GM21825 (cell line): ENCODE data around the gene DNAH10.
A peak's percentile ranks its signal among the peaks of the same experiment; 100 is the strongest.
"Not testable (repeated sequence)": the region's sequence is repeated elsewhere in the genome, so short reads cannot be mapped to it uniquely, and the experiment has no call there.

Source experiments
- ATAC-seq: cut with Tn5 transposase; IDR thresholded peaks from one replicate; pipeline ENCODE4 v1.9.1; 2021; ENCODE audit warnings: mild to moderate bottlenecking, moderate library complexity; ENCODE audit not compliant: unreplicated experiment

DNAH10 gene

GRCh38 chr12:123748161-123748560, 13.9 kb upstream of the DNAH10 start:
- ATAC-seq: no peak

- ATAC-seq: no peak
These were observed 13.4 kb upstream of the DNAH10 start for GRCh38 chr12:123748661-123749060.

DNA sequence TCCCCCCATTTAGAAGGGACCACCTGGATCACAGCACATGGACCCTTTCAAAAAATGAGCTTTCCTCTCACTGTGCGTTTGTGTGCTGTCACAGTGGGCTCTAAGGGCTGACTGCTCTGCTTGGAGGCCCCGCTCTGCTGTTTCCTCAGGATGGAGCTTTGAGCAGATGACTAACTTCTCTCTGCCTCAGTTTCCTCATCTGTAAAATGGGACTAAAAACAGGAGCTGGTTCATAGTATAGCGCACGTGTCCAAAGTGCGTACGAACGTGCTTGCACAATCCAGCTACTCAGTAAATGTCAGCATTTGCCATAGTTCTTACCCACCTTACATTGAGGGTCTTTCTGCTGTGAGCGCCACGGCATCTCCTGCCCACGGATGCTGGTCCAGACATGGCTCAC, 12.7 kb upstream of the DNAH10 start:
- ATAC-seq: no peak

DNA sequence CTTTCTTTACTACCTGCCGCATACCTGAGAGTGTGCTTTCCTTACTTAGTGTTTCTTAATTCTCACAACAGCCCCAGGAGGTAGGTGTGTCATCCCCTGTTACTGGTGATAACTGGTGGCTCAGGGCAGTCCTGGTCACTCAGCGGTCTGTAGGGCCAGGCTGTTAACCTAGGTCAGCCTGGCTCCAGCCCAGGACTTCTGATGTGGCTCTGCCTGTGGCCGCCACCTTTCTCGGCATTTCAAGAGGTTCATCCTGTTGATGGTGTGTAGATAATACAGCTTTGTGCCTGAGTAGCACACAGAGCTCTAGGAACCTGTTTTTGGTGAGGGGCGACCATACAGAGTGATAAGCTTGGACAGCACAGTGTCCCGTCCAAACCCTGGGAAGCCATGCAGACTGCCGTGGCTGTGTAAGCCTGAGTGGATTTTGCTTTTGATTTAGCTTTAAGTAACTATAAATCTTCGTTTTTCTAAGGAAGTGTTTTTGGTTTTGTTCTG, 11.9 kb upstream of the DNAH10 start:
- no peak for ATAC-seq

GRCh38 chr12:123752046-123752445, 10.1 kb upstream of the DNAH10 start:
- ATAC-seq: no peak

- no peak for ATAC-seq
These were observed 7.9 kb upstream of the DNAH10 start for GRCh38 chr12:123754041-123754772.

GRCh38 chr12:123757561-123757960, 4.5 kb upstream of the DNAH10 start:
- ATAC-seq: no peak

GRCh38 chr12:123760267-123760938, 1.7 kb upstream of the DNAH10 start:
- ATAC-seq: no peak

- ATAC-seq: no peak
These were observed 583 bp downstream of the DNAH10 start for GRCh38 chr12:123762715-123763052.

- no peak for ATAC-seq
These were observed 992 bp downstream of the DNAH10 start for GRCh38 chr12:123763093-123763492.

- no peak for ATAC-seq
These were observed 2.0 kb downstream of the DNAH10 start for GRCh38 chr12:123764109-123764508.

GRCh38 chr12:123765504-123766035, 3.5 kb downstream of the DNAH10 start:
- ATAC-seq: no peak

GRCh38 chr12:123767613-123768012, 5.5 kb downstream of the DNAH10 start:
- peak; percentile 91 for ATAC-seq

DNA sequence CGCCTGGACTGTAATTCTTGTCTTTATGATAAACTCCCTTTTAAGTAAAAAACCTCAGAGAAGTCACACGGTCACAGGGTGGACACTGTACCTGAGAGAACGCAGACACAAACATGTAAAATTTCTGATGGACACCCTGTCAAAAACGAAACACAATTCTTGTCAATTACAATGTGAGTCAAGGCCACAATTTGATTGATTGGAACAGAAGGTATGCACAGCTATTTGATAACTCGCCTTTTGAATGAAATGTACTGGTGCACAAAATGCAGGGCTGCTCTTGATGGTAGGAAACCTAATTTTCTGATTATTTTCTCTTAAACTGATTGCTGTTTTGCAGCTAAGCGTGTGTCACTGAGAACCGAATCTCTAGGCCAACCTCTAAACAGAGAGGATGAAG, 9.2 kb downstream of the DNAH10 start:
- no peak for ATAC-seq

DNA sequence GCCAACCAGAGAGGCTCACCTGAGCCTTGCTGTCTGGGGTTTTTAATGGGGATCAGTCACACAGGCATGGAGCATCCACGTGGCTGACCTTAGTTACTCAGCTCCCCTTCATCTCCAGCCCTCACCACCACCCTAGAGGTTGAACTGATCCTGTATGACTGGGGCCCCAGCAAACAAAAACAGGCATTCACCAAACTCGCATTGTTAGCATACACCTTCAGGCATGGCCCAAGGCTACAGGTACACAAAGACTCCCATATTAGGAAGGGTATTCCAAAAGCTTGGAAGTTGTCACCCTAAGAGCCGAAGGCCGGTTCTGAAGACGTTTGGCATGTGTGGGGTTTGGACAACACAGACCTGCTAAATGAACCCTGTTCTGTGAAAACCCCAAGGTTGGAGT, 10.0 kb downstream of the DNAH10 start:
- no peak for ATAC-seq

DNA sequence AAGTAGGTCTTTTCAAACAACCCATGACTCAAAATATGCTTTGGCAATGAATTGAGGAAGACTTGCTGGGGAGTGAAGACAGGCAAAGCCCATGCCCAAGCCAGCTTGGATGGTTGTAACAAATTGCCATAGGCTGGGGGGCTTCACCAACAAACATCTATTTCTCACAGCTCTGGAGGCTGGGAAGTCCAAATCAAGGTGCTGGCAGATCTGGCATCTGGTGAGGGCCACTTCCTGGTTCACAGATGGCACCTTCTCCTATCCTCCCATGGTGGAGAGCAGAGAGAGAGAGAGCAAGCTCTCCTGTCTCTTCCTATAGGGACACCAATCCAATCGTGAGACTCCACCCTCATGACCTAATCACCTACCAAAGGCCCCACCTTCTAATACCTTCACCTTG, 11.3 kb downstream of the DNAH10 start:
- ATAC-seq: no peak

GRCh38 chr12:123779551-123779950, 17.4 kb downstream of the DNAH10 start:
- no peak for ATAC-seq

- ATAC-seq: no peak
These were observed 21.1 kb downstream of the DNAH10 start for GRCh38 chr12:123782997-123783792.

- no peak for ATAC-seq
These were observed 25.4 kb downstream of the DNAH10 start for GRCh38 chr12:123787466-123787865.

- no peak for ATAC-seq
These were observed 26.4 kb downstream of the DNAH10 start for GRCh38 chr12:123788541-123788940.

DNA sequence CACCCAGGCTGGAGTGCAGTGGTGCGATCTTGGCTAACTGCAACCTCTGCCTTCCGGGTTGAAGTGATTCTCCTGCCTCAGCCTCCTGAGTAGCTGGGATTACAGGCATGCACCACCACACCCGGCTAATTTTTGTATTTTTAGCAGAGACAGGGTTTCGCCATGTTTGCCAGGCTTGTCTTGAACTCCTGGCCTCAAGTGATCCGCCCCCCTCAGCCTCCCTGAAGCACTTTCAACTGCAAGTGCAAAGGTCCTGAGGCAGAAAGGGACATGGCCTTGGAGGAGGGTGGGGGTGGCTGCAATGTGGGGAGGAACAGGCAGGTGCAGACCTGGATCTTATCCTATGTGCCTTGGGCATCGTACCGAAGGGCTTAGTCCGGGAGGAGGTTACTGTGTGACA, 27.3 kb downstream of the DNAH10 start:
- ATAC-seq: not testable (repeated sequence)
